Neural cell (in vitro differentiated cells): ENCODE measurements around the gene SMCO4. TPM values are rescaled to one million over a fixed set of nuclear protein-coding genes. Genes with fewer than 3 reads are reported as not detected.

Source experiments
- H2AFZ ChIP-seq: fragments of 200-600, 300-800 bp; sonication (generic), shearing (Covaris generic); 2 replicates; pipeline ENCODE4 v1.6.0; 2014; ENCODE audit warnings: low read depth, mild to moderate bottlenecking, antibody characterized with exemption, low read length, moderate library complexity
- H3F3A ChIP-seq: fragments of 200-600 bp; shearing (Covaris generic); 2 replicates; pipeline ENCODE4 v1.6.1; 2016; ENCODE audit warnings: mild to moderate bottlenecking, moderate library complexity, mixed read lengths, antibody characterized with exemption, low read length; ENCODE audit not compliant: insufficient read depth, poor library complexity, severe bottlenecking
- H3K27ac ChIP-seq: fragments of 200-600, 300-800 bp; sonication (generic), shearing (Covaris generic); 2 replicates; pipeline ENCODE4 v1.5.1; 2014; ENCODE audit warnings: mild to moderate bottlenecking, low read length, moderate library complexity
- H3K27me3 ChIP-seq: fragments of 300-800, 200-600 bp; sonication (generic), shearing (Covaris generic); 2 replicates; pipeline ENCODE4 v1.6.0; 2014; ENCODE audit warnings: mild to moderate bottlenecking, low read depth, low read length, moderate library complexity; ENCODE audit not compliant: insufficient read depth
- H3K36me3 ChIP-seq: fragments of 300-800, 200-600 bp; sonication (generic), shearing (Covaris generic); 2 replicates; pipeline ENCODE4 v1.5.1; 2014; ENCODE audit warnings: mild to moderate bottlenecking, antibody characterized with exemption, low read length, moderate library complexity; ENCODE audit not compliant: insufficient read depth
- H3K4me2 ChIP-seq: fragments of 300-800, 200-600 bp; sonication (generic), shearing (Covaris generic); 2 replicates; pipeline ENCODE4 v1.6.0; 2014; ENCODE audit warnings: mild to moderate bottlenecking, low read length
- H3K4me3 ChIP-seq: fragments of 300-800, 200-600 bp; sonication (generic), shearing (Covaris generic); 2 replicates; pipeline ENCODE4 v1.5.1; 2014; ENCODE audit warnings: mild to moderate bottlenecking, low read length, moderate library complexity
- H3K79me2 ChIP-seq: fragments of 200-600 bp; shearing (Covaris generic); replicated peaks from 2 replicates; pipeline ENCODE4 v1.6.0; 2014; ENCODE audit warnings: mild to moderate bottlenecking, low read length, moderate library complexity; ENCODE audit not compliant: insufficient read depth
- H3K9ac ChIP-seq: fragments of 300-800, 200-600 bp; sonication (generic), shearing (Covaris generic); 2 replicates; pipeline ENCODE4 v1.6.1; 2016; ENCODE audit warnings: mild to moderate bottlenecking, low read length, mixed read lengths
- H3K9me2 ChIP-seq: fragments of 200-600 bp; shearing (Covaris generic); 2 replicates; pipeline ENCODE4 v1.6.1; 2016; ENCODE audit warnings: mild to moderate bottlenecking, low read length, mixed read lengths; ENCODE audit not compliant: insufficient read depth
- H3K9me3 ChIP-seq: fragments of 200-600, 300-800 bp; sonication (generic), shearing (Covaris generic); 2 replicates; pipeline ENCODE4 v1.6.1; 2016; ENCODE audit warnings: mild to moderate bottlenecking, mixed run types, low read length, moderate library complexity, mixed read lengths
- H4K20me1 ChIP-seq: fragments of 200-600 bp; shearing (Covaris generic); 2 replicates; pipeline ENCODE4 v1.6.1; 2016; ENCODE audit warnings: mild to moderate bottlenecking, mixed run types; ENCODE audit not compliant: insufficient read depth
- EP300 ChIP-seq: fragments of 450-650 bp; conservative IDR thresholded peaks from 2 replicates; pipeline ENCODE4 v1.6.1; 2014; ENCODE audit warnings: antibody characterized with exemption, mild to moderate bottlenecking, moderate library complexity; ENCODE audit not compliant: poor library complexity, severe bottlenecking
- EZH2 ChIP-seq: fragments of 200-600, 300-800 bp; shearing (Covaris generic), sonication (generic); IDR thresholded peaks from 2 replicates; pipeline ENCODE4 v1.6.1; 2014; ENCODE audit warnings: antibody characterized with exemption, low read length, borderline replicate concordance, mild to moderate bottlenecking; ENCODE audit not compliant: insufficient read depth, poor library complexity, severe bottlenecking
- MXI1 ChIP-seq: fragments of 450-650 bp; conservative IDR thresholded peaks from 2 replicates; pipeline ENCODE4 v1.6.1; 2014; ENCODE audit warnings: antibody characterized with exemption, mild to moderate bottlenecking; ENCODE audit not compliant: poor library complexity, severe bottlenecking
- POLR2AphosphoS5 ChIP-seq: IDR thresholded peaks from 2 replicates; pipeline ENCODE4 v1.6.1; 2012
- RAD21 ChIP-seq: fragments of 450-650 bp; conservative IDR thresholded peaks from 2 replicates; pipeline ENCODE4 v1.6.1; 2014; ENCODE audit warnings: antibody characterized with exemption, mild to moderate bottlenecking, moderate library complexity
- SMC3 ChIP-seq: fragments of 450-650 bp; conservative IDR thresholded peaks from 2 replicates; pipeline ENCODE4 v1.6.1; 2014; ENCODE audit warnings: antibody characterized with exemption, mild to moderate bottlenecking, moderate library complexity; ENCODE audit not compliant: poor library complexity
- TAF1 ChIP-seq: IDR thresholded peaks from 2 replicates; pipeline ENCODE4 v1.6.1; 2012; ENCODE audit warnings: low read depth
- polyA plus RNA-seq: library from polyadenylated mRNA; depleted of rRNA; stranded (reverse); fragments of >200 nt; gene quantifications from 2 replicates; pipeline ENCODE4 v1.2.3, GENCODE V29; 2014
- TF ChIP-seq, protein P1 (sequence below): fragments of 450-650 bp; IDR thresholded peaks from 2 replicates; pipeline ENCODE4 v1.5.1; 2014; ENCODE audit warnings: antibody characterized with exemption, mild to moderate bottlenecking, moderate library complexity; ENCODE audit not compliant: poor library complexity, severe bottlenecking
- TF ChIP-seq, protein P2 (sequence below): IDR thresholded peaks from 2 replicates; pipeline ENCODE4 v1.6.1; 2012; ENCODE audit warnings: borderline replicate concordance

The SMCO4 gene
- polyA plus RNA-seq, 1 donor from 2014 or later, result 10.0 TPM

DNA sequence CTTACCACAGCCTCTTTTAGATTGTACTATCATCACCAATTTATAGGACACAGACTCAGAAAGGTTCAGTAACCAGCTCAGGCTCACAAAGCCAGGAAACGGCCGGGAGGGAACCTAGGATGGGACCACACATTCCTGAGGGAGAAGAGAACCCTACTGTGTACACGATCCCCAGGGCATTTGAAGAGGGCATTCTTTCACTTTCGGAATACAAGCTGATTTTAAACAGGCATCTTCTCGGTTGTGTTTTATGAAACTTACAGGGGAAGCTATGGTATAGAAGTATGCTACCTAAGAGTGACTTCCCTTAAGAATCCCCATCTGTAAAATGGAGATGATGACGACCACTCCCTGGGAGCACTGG is 19.0 kb downstream of the SMCO4 start:
- TF ChIP-seq TAF1, result no peak
- no peak for TF ChIP-seq RAD21
- TF ChIP-seq MXI1, result no peak
- Histone ChIP-seq H3K27ac (no peak overlapping the region), H3K9ac (no peak overlapping the region), H3K9me2 (no peaks in the 10 kb centered on the region), H3K9me3 (no peaks in the 10 kb centered on the region), H4K20me1 (no peaks in the 10 kb centered on the region), H3K4me3 (no peak overlapping the region), H3F3A (no peaks in the 10 kb centered on the region), H3K4me2 (no peak overlapping the region), H3K79me2 (no peaks in the 10 kb centered on the region), H2AFZ (no peak overlapping the region), H3K27me3 (no peaks in the 10 kb centered on the region), H3K36me3 (no peaks in the 10 kb centered on the region)

DNA sequence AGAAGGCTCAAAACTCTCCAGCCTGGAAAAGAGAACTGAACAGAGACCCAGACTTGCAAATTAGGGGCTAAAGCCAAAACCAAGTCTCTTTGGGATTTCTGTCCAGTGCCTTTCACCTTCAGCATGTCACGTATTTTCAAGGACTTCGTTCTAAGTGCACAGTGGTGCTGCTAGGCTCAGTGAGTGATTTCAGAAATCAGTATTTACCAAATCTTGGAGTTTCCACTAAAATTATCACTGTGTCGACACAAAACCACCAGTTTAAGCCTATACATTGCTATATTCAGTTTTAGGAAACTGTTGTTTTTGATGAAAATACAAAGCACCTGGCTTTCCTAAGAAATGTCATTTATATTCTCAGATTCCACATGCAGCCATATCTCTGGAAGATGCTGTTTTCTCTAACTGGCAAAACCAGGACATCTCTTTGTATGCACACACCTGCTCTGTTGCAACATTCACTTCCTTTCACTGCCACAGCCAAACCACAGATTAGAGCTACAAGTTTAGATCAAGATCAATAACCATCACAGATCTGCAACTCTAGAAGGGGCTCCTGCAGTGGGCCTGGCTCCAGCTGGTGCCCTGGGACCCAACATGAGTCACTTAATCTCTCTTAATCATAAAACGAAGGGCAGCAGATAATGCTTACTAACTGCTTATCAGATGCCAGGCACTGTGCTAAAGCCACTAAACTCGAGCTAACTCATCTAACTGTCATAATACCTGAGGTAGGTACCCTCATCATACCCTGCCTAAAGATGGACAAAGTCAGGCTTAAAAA is 22.3 kb downstream of the SMCO4 start:
- Histone ChIP-seq H3K9me2 (no peaks in the 10 kb centered on the region), H3K27me3 (no peaks in the 10 kb centered on the region), H3K79me2 (no peaks in the 10 kb centered on the region), H3K9ac (no peak overlapping the region), H3K36me3 (no peaks in the 10 kb centered on the region), H3K9me3 (no peaks in the 10 kb centered on the region), H2AFZ (no peak overlapping the region), H3F3A (no peaks in the 10 kb centered on the region), H3K4me2 (no peak overlapping the region), H4K20me1 (no peaks in the 10 kb centered on the region), H3K27ac (no peak overlapping the region), H3K4me3 (no peak overlapping the region)
- no peak for TF ChIP-seq MXI1
- no peak for TF ChIP-seq EP300
- TF ChIP-seq RAD21, result no peak
- TF ChIP-seq SMC3, result no peak
- no peak for TF ChIP-seq TAF1
- no peak for TF ChIP-seq EZH2
- TF ChIP-seq POLR2AphosphoS5, result no peak
- TF ChIP-seq, protein P1, sequence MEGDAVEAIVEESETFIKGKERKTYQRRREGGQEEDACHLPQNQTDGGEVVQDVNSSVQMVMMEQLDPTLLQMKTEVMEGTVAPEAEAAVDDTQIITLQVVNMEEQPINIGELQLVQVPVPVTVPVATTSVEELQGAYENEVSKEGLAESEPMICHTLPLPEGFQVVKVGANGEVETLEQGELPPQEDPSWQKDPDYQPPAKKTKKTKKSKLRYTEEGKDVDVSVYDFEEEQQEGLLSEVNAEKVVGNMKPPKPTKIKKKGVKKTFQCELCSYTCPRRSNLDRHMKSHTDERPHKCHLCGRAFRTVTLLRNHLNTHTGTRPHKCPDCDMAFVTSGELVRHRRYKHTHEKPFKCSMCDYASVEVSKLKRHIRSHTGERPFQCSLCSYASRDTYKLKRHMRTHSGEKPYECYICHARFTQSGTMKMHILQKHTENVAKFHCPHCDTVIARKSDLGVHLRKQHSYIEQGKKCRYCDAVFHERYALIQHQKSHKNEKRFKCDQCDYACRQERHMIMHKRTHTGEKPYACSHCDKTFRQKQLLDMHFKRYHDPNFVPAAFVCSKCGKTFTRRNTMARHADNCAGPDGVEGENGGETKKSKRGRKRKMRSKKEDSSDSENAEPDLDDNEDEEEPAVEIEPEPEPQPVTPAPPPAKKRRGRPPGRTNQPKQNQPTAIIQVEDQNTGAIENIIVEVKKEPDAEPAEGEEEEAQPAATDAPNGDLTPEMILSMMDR, result no peak
- TF ChIP-seq, protein P2, sequence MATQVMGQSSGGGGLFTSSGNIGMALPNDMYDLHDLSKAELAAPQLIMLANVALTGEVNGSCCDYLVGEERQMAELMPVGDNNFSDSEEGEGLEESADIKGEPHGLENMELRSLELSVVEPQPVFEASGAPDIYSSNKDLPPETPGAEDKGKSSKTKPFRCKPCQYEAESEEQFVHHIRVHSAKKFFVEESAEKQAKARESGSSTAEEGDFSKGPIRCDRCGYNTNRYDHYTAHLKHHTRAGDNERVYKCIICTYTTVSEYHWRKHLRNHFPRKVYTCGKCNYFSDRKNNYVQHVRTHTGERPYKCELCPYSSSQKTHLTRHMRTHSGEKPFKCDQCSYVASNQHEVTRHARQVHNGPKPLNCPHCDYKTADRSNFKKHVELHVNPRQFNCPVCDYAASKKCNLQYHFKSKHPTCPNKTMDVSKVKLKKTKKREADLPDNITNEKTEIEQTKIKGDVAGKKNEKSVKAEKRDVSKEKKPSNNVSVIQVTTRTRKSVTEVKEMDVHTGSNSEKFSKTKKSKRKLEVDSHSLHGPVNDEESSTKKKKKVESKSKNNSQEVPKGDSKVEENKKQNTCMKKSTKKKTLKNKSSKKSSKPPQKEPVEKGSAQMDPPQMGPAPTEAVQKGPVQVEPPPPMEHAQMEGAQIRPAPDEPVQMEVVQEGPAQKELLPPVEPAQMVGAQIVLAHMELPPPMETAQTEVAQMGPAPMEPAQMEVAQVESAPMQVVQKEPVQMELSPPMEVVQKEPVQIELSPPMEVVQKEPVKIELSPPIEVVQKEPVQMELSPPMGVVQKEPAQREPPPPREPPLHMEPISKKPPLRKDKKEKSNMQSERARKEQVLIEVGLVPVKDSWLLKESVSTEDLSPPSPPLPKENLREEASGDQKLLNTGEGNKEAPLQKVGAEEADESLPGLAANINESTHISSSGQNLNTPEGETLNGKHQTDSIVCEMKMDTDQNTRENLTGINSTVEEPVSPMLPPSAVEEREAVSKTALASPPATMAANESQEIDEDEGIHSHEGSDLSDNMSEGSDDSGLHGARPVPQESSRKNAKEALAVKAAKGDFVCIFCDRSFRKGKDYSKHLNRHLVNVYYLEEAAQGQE, result no peak
